ELF-1 (cell line): ENCODE data around the gene MYO19.
A peak's percentile ranks its signal among the peaks of the same experiment; 100 is the strongest.
"Not testable (repeated sequence)": the region's sequence is repeated elsewhere in the genome, so short reads cannot be mapped to it uniquely, and the experiment has no call there.

Source experiments
- DNase-seq: peaks from one replicate; pipeline ENCODE4 v3.0.0-alpha.2; 2016; ENCODE audit warnings: low read depth, low spot score

MYO19 gene

DNA sequence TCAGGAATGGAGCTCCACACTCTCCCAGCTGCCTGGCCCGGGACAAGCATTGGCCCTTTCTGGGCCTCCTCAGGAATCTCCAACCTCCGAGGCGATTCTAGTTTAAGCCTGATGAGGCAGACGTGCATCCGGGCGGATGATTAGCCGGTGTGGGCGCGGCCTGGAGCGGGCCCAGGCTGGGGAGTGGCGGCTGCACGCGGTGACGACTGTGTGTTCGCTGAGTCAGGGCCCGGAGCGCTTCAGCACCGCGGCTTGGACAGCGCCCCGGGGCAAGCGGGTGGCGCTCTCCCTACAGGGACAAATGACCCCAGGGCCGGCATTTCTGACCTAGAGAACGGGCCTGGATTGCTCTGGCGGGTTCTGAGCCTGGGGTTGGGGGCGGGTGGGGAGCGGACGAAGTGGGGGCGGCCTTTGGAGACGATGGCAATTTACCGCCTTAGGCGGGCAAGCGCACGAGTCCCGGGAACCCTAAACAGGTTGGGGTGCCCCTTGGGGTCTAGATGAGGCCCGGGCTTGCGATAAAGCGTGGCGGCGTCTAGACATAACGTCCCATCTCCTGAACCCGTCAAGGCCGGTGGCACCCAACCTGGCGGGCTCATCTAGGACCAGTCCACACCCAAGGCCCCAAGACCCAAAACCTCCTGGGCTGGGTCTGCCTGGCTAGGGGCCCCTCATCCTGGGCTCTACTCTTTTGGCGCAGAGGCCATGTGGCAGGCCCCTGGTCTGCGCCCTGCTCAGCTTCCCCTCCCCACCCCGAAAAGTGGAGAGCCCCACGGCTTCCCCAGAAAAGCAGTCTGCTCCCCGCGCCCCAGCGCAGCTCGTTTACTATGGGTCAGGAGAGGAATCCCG lies 70.5 kb downstream of the MYO19 start:
- DNase-seq: peak; percentile 97

GRCh38 chr17:36461330-36462110 lies 73.1 kb downstream of the MYO19 start:
- DNase-seq: no peak

DNA sequence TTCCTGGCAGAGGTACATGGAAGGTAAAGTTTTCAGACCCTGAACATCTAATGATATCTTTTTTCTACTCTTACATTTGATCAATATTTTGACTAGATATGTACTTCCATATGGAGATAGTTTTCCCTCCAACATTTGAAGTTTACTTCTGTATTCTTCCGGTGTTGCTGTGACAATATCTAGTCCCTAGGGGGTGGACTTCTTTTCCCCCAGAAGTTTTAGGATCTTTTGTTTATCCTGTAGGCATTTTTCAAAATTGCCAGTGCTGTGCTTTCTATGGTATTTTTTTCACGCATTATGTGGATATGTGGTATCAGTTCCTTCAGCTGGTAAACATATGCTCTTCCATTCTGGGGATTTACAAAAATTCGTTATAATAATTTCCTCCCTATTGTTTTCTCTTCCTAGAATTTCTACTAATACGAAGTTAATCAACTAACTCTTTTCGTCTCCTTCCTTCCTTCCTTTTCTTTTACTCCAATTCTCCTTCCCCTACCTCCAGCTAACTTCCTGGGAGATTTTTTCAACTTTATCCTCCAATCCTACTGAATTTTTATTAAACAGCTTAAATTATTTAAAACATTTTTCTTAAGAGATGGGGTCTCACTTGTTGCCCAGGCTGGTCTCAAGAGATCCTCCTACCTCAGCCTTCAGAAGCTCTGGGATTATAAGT lies 74.3 kb downstream of the MYO19 start:
- no peak for DNase-seq

DNA sequence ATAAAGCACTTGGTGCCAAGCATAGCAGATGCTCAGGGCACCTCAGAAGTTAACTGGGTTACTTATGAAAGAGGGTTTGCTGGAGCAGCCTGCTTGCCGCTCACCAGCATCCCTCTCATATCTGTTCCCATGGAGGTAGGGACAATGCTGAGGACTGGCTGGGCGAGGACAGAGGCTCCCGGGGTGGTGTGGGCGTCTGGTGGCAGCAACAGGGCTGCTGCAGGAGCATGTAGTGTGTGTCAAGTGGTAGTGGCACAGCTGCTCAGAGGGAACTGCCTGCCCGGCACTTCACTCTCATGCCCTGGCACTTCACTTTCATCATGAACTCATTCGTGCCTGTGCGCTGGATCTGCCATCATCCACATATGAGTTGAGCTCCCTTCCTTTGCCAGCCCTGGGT lies 75.1 kb downstream of the MYO19 start:
- no peak for DNase-seq

- DNase-seq: no peak
Measured at GRCh38 chr17:36459045-36459444, 75.6 kb downstream of the MYO19 start.

DNA sequence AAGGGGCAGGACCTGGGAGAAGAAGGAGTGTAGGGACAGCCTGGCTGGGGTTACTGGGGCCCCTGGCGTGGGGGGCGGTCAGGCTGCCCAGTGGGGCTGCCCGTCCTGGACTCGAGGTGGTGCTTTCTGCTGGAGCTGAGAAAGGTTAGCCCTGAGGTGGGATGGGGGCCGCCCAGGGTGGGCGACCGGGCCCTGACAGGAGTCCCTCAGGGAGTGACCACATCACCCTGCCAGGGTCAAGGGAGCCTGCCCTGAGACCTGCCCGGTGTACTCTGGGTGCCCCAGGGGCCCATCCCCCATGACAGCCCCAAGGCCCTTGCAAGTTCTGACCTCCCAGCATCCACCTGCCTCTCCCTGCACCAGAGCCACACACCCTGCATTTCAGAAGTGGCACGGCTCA lies 77.0 kb downstream of the MYO19 start:
- not testable (repeated sequence) for DNase-seq

DNA sequence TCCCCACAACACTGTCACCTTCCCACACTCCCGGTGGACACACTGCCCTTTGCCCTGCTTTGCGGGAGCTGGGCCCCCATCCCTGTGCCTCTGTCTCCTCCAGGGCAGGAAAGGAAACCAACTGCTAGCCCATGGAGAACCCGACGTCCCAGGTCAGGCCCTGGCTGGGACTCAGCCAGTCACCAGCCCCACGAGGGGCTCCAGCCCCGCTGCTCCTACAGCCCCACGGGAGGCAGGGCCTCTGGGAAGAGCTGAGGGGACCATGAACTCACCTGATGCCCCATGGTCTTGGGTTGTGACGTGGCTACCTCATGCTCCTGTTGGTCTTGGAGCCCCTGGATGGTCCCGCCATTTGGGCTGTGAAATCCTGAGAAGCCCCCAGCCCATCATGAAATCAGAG lies 81.8 kb downstream of the MYO19 start:
- not testable (repeated sequence) for DNase-seq

DNA sequence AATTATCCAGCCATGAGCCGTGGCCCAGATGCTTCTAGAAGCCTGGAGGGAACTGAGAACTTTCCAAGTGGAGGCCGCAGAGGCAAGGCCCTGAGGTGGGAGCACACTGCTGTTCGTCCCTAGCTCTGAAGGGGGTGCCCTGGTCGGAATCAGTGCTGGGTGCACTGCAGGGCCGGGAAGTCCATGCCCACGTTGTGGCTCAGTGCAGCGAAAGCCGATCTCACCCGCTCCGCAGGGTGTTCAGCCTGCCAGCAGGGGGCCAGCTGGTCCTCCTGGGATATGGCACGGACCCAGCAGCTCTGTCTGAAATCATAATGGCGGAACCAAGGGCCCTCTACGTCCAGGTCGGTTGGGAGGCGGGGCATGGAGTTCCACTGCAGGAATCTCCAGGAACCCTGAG lies 84.7 kb downstream of the MYO19 start:
- not testable (repeated sequence) for DNase-seq
